Transverse colon (tissue), 4 donors: ENCODE results near the gene KCTD18.

Source experiments
- CTCF ChIP-seq, 5 experiments: fragments of 200-600 bp in 3 of 5; fragments of 450-650 bp in 2 of 5; sonication (generic) in 3 of 5; IDR thresholded peaks; 1 replicate in 2 of 5; 2 replicates in 3 of 5; pipeline ENCODE4 v1.5.1; 2016 to 2017; ENCODE audit warnings: antibody characterized with exemption in 5 of 5, inconsistent platforms in 3 of 5, mild to moderate bottlenecking in 2 of 5, moderate library complexity in 1 of 5
- EP300 ChIP-seq: sonication (generic); formaldehyde crosslinking; IDR thresholded peaks from one replicate; pipeline ENCODE4 v1.6.1; 2017; ENCODE audit warnings: antibody characterized with exemption, low read depth
- POLR2A ChIP-seq: fragments of 450-650 bp; IDR thresholded peaks from one replicate; pipeline ENCODE4 v1.6.1; 2016; ENCODE audit warnings: antibody characterized with exemption, mild to moderate bottlenecking, moderate library complexity
- POLR2AphosphoS5 ChIP-seq, 3 donors: sonication (generic); formaldehyde crosslinking; IDR thresholded peaks; one replicate each; pipeline ENCODE4 v1.6.1; 2016; ENCODE audit warnings: antibody characterized with exemption in 3 of 3

GRCh38 chr2:200451511-200451910, 58.4 kb downstream of the KCTD18 start:
- TF ChIP-seq POLR2A: no peak
- TF ChIP-seq CTCF (IDR thresholded peaks at IDR 0.05): no peak
- TF ChIP-seq POLR2AphosphoS5 (IDR thresholded peaks at IDR 0.05): no peak
- no peak for TF ChIP-seq EP300
